GM18499 (cell line): ENCODE results near the gene COPS4.
"Not testable (repeated sequence)": the region's sequence is repeated elsewhere in the genome, so short reads cannot be mapped to it uniquely, and the experiment has no call there.

Experiments
- ATAC-seq: cut with Tn5 transposase; IDR thresholded peaks from one replicate; pipeline ENCODE4 v1.9.1; 2021; ENCODE audit warnings: moderate number of reproducible peaks; ENCODE audit not compliant: insufficient read depth, unreplicated experiment

Gene COPS4

DNA sequence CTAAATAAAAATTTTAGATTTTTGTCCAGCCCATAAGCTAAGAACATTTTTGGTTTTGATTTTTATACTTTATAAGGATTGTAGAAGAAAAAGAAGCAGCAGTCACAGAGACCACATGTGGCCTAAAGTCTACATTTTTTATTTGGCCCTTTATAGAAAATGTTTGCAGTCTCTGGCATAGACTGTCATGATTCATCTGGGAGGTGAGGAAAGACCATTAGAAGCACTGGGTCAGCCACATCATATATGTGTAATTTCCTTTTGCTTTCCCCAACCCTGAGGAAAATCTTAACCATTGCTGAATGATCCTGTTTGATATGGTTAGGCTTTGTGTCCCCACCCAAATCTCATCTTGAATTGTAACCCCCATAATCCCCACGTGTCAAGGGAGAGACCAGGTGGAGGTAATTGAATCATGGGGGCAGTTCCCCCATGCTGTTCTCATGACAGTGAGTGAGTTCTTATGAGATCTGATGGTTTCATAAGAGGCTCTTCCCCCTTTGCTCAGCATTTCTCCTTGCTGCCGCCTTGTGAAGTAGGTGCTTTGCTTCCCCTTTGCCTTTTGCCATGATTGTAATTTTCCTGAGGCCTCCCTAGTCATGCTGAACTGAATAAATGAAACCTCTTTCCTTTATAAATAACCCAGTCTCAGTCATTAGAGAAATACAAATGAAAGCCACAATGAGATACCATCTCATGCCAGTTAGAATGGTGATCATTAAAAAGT, 12.1 kb upstream of the COPS4 start:
- no peak for ATAC-seq

DNA sequence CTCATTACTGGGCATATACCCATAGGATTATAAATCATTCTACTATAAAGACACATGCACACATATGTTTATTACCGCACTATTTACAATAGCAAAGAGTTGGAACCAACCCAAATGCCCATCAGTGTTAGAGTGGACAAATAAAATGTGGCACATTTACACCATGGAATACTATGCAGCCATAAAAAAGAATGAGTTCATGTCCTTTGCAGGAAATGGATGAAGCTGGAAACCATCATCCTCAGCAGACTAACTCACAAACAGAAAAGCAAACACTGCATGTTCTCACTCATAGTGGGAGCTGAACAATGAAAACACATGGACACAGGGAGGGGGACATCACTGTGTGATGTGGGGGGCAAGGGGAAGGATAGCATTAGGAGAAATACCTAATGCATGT, 11.4 kb upstream of the COPS4 start:
- ATAC-seq = not testable (repeated sequence)

DNA sequence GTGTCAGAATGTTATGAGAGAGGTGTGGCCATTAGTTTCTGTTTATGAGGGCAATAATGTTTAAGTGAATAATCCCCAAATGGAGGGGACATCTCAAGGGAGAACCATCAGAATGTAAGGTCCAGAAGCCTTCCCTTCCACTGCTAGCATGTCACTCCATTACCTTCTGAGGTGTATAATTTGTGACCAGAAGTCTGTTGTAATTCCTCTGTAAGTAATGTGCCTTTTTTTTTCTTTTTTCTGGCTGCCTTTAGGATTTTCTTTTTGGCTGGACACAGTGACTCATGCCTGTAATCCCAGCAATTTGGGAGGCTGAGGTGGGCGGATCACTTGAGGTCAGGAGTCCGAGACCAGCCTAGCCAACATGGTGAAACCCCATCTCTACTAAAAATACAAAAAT, 10.8 kb upstream of the COPS4 start:
- ATAC-seq = no peak

DNA sequence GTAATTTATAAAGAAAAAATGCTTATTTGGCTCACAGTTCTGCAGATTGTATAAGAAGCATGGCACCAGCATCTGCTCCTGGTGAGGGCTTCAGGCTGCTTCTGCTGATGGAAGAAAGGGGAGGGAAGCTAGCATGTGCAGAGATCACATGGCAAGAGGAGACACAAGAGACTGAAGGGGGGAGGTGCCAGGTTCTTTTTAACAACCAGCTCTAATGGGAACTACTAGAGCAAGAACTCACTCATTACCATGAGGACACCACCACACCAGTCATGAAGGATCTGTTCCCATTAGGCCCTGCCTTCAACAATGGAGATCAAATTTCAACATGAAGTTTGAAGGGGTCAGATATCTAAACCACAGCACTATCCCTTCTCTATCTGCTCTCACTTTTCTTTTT, 9.4 kb upstream of the COPS4 start:
- no peak for ATAC-seq

DNA sequence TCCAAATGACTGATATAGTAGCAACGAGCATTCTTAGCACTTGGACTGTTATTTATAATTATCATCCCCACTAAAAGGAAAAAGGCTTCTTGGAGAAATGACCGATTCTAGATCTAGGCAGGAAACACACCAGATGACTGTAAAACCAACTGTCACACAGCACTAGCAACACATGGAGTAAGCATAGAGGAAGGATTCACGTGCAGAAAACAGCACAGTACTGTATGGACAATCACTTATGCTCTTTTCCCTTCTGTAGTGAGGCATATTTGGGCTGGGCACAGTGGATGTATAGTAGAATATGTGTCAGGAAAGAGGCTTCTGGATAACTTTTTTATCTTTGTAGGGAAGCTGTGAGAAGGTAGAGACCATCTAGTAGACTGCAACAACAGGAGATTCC, 6.0 kb upstream of the COPS4 start:
- no peak for ATAC-seq

DNA sequence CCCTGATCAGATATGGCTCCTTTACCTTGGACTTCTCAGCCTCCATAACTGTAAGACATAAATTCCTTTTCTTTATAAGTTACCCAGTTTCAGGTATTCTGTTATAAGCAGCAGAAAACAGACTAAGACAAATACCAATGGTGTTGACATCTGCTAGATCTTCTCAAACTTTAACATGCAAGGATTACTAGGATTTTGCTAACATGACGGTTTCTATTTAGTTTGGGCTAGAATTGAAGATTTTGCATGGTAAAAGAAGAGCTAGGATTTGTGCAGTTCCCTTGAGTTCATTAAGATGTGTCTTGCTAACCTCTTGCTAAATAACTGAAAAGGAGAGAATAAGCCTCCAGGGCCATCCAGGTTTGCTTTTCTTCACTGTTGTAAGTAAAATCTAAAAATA, 5.3 kb upstream of the COPS4 start:
- no peak for ATAC-seq

DNA sequence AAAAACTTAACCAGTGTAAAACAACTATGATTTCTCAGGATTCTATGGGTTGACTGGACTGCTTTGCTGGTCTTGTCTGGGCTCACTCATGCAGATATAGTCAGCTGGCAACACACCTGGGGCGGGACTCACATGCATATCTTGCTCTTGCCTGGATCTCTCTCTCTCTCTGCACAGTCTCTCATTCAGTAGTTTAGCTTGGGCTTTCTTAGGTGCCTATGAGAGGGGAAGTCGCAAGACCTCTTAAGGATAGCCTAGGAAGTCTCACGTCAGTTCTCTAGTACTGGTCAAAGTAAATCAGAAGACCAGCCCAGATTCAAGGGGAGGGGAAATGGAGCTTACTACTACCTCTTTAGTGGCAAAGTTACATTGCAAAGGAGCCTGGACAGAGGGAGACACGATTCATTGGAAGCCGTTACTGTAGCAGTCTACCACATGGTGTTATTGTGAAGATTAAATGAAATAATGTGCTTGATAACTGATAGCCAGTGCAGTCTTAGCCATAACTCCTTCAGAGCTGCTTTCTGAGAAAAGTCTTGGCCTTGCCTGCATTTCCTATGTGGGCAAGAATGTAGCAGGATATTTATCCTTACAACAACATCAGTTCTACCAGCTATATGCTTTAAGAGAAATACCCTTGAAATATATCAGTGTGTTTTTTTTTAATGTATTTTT, 2.1 kb downstream of the COPS4 start:
- ATAC-seq = no peak

DNA sequence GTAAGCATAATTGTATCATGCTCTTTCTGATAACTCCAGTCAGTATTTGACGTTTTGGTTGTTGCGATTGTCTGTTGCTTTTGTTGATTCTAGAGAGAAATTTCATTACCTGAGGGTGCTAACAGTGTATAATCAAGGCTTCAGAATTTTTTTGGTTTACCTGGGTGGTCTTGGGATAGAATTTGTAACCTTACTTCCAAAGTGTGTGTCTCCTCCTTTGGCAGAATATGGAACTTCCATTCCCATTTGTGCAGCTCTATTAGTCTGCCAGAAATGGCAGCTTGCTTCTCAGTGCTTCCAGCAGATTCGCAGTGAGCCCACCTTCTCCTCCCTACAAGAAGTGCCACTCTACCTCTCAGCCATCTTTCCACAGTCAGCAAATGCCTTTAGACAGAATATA, 5.3 kb downstream of the COPS4 start:
- no peak for ATAC-seq

DNA sequence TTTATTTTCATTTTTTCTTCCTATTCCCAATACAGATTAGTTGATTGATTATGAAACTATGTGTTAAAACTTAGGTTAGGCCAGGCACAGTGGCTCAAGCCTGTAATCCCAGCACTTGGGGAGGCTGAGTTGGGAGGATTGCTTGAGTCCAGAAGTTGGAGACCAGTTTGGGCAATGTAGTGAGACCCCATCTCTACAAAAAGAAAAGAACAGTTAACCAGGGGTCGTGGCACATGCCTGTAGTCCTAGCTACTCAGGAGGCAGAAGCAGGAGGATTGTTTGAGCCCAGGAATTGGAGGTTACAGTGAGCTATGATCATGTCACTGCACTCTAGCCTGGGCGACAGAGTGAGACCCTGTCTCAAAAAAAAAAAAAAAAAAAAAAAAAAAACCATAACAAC, 8.2 kb downstream of the COPS4 start:
- ATAC-seq = not testable (repeated sequence)

DNA sequence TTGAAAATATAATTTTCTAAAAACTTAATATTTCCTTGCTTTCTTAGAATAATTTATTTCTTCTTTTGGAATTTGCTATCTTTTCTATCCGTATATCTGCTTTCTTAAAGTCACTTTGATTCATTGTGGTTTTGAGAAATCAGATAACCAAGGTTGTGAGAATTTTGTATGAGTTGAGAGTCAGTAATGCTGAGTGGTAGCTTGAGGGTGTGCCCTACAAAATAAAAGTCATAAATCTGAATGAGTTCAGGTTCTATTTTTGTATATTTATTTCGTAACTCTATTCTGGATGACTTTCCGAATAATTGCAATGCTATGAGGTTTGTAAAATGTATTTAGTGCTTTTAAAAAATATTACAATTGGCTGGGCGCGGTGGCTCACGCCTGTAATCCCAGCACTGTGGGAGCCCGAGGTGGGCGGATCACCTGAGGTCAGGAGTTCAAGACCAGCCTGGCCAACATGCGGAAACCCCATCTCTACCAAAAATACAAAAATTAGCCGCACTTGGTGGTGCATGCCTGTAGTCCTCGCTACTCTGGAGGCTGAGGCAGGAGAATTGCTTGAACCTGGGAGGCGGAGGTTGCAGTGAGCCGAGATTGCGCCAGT, 8.9 kb downstream of the COPS4 start:
- no peak for ATAC-seq

DNA sequence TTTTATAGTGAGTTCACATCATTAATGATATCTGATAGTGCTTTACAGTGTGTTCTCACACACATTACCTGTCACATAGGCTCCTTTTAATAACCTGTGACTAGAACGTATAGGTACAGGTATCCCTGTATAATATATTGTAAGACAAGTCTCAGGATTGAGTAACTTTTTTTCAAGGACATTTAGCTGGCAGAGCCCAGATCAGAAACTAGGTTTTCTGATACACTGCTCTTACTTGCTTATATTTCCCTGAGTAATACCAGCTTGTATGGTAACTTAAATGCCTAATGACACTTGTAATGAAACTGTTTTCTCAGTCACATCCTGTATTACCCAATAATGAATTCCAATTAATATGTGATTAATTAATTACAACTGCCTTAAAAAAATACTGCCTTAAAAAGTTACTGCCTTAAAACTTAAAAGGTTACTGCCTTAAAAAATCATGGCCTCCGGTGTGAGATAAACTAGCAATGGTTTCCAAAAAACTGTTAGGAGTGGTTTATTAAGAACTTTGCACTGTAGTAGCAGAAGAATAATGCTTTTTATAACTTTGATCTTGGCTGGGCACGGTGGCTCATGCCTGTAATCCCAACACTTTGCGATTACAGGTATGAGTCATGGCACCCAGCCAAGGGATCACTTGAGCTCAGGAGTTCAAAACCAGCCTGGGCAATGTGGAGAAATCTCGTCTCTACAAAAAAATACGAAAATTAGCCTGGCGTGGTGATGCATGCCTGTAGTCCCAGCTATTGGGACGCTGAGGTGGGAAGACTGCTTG, 11.9 kb downstream of the COPS4 start:
- ATAC-seq = no peak

DNA sequence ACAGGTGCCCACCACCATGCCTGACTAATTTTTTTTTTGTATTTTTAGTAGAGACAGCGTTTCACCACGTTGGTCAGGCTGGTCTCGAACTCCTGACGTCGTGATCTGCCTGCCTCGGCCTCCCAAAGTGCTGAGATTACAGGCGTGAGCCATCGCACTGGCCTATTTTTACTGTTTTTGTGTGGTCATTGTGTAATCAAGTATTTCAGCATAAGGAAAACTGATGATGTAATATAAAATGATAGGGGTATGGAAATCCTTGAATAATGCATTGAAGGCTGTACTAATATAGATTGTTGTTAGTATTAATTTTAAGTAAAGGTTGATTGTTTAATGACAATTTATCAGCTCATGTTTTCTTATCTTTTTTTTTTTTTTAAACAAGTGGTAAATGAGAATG, 13.8 kb downstream of the COPS4 start:
- ATAC-seq = not testable (repeated sequence)

DNA sequence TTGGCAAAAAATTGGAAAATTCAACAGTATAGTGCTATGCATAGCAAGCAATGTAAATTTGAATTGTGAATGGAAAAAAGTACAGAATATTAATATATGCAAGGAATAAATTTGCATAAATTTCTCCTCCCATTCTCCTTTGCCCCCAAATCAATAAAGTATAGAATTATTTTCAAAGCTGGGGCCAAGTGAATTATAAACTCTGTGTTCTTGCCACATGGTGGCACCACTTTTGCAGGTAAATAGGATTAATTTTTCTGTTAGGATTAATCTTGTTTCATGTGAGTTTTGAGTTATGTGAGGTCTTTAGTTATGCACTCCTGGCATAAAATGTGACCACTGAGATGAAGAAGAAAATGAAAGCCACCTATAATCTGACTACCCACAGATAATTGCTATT, 19.9 kb downstream of the COPS4 start:
- no peak for ATAC-seq

DNA sequence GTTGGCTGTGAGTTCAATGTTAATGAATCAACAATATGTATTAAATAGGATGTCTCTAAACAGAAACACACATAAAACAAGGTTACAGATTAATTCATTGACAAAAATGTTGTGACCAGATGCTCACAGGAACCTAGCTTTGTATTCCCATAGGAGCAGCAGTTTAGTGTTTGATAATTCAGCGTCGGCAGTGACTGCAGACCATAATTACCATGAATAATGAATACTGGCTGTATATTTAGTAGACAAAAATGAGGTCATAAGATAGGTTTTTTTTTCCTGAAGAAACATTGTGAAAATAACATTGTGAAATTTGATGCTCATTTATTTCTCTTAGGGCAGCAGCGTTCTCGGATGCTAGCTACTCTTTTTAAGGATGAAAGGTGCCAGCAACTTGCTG, 27.8 kb downstream of the COPS4 start:
- no peak for ATAC-seq

DNA sequence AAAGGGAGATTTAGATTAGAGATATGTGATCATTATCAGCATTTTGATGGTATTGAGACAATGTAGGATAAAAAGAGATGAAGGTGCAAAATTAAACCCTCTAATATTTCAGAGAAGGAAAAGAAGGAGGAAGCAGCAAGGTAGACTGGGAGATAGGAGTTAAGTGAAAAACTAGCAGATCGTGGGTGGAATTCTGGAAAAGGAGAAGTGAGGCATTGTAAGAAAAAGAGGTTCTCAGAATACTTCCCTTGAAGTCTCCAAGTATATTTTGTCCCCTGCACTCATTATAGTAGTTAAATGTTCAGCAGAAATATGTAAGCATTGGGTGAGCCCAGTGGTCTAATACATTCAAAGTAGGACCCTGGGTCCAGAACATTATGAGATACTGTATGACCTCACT, 30.3 kb downstream of the COPS4 start:
- ATAC-seq = no peak

DNA sequence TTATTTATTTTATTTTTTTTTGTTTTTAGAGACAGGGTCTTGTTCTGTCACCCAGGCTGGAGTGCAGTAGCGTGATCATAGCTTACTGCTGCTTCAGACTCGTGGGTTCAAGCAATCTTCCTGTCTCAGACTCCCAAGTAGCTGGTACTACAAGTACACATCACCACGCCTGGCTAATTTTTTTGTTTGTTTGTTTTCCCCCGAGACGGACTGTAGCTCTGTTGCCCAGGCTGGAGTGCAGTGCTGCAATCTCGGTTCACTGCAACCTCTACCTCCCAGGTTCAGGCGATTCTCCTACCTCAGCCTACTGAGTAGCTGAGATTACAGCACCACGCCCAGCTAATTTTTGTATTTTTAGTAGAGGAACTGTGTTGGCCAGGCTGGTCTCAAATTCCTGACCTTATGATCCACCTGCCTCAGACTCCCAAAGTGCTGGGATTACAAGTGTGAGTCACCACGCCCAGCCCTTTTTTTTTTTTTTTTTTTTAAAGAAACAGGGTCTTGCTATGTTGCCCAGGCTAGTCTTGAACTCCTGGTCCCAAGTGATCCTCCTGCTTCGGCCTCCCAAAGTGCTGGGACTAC, 32.2 kb downstream of the COPS4 start:
- no peak for ATAC-seq

DNA sequence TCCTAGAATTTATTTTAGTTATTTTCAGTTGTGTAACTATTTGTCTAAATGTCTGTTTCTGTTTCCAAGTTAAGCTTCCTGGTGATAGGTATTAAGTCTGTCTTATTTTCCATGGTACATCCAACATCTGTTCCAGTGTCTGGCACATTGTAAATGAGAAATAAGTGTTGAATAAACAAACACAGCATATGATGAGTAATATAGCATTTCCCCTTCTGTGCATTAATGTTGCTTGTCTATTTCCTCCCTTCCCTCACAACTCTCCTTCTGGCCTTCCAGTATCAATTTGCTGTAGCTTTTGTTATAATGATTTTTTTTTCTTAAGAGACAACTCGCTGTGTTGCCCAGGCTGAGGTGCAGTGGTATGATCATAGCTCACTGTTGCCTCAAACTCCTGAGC, 36.1 kb downstream of the COPS4 start:
- no peak for ATAC-seq

DNA sequence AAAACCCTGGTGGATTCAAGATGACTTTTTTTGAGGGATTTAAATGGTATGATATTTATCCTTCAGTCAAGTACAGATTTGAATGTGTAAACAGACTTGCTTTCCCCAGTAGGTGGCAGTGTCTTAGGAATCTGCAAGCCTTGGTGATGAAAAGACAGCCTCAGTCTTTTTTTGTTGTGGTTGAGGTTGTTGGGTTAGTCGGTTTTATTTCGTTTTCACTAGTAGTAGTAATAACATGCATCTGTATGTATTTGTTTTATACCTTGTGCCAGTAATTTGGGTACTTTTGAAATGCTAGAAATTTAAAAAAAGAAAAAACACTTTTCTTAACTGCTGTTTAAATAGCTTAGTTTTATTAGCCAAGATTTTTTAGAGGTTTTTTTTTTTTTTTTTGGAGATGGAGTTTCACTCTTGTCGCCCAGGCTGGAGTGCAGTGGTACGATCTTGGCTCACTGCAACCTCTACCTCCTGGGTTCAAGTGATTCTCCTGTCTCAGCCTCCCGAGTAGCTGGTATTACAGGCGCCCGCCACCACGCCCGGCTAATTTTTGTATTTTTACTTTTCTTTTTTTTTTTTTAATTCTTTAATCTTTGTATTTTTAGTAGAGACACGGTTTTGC, 39.2 kb downstream of the COPS4 start:
- ATAC-seq = peak; percentile 64

DNA sequence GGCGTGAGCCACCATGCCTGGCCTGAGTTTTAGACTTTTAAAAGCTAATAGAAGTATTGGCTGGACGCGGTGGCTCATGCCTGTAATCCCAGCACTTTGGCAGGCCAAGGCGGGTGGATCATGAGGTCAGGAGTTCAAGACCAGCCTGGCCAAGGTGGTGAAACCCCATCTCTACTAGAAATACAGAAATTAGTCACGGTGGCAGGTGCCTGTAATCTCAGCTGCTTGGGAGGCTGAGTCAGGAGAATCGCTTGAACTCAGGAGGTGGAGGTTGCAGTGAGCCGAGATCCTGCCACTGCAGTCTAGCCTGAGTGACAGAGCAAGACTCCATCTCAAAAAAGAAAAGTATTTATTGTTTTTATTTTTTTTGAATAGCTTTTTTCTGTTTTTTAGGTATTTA, 39.8 kb downstream of the COPS4 start:
- not testable (repeated sequence) for ATAC-seq
